ENCODE measurements around the gene NFATC2.

GRCh38 chr20:51493346-51493791, 49.1 kb downstream of the NFATC2 start:
- TF ChIP-seq, protein P1, sequence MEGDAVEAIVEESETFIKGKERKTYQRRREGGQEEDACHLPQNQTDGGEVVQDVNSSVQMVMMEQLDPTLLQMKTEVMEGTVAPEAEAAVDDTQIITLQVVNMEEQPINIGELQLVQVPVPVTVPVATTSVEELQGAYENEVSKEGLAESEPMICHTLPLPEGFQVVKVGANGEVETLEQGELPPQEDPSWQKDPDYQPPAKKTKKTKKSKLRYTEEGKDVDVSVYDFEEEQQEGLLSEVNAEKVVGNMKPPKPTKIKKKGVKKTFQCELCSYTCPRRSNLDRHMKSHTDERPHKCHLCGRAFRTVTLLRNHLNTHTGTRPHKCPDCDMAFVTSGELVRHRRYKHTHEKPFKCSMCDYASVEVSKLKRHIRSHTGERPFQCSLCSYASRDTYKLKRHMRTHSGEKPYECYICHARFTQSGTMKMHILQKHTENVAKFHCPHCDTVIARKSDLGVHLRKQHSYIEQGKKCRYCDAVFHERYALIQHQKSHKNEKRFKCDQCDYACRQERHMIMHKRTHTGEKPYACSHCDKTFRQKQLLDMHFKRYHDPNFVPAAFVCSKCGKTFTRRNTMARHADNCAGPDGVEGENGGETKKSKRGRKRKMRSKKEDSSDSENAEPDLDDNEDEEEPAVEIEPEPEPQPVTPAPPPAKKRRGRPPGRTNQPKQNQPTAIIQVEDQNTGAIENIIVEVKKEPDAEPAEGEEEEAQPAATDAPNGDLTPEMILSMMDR (IDR thresholded peaks at IDR 0.05; ENCODE audit: insufficient read depth, low read length, poor library complexity, severe bottlenecking): no peak
- TF ChIP-seq EZH2phosphoT487 (conservative IDR thresholded peaks at IDR 0.05; ENCODE audit: low read length): no peak

All from SU-DHL-6 (cell line).